Uterus (tissue), 4 donors: ENCODE measurements around the gene DPP9. TPM values are rescaled to one million over a fixed set of nuclear protein-coding genes. Genes with fewer than 3 reads are reported as not detected.

Source experiments
- DNase-seq, 2 donors: peaks; one replicate each; pipeline ENCODE4 v3.0.0-alpha.2; 2019 to 2020
- H3K27ac ChIP-seq, 2 donors: fragments of 200-600 bp; sonication (generic); 1 replicate in 1 of 2; 2 replicates in 1 of 2; pipeline ENCODE4 v1.5.1; 2016 to 2018
- H3K27me3 ChIP-seq, 2 donors: fragments of 200-600 bp; sonication (generic); one replicate each; pipeline ENCODE4 v1.5.1; 2018 to 2019; ENCODE audit warnings: control low read depth in 1 of 2
- H3K36me3 ChIP-seq, 2 donors: fragments of 200-600 bp; sonication (generic); one replicate each; pipeline ENCODE4 v1.5.1; 2019; ENCODE audit warnings: control low read depth in 1 of 2
- H3K4me1 ChIP-seq, 2 donors: fragments of 200-600 bp; sonication (generic); one replicate each; pipeline ENCODE4 v1.5.1; 2018 to 2019; ENCODE audit warnings: control low read depth in 1 of 2
- H3K4me3 ChIP-seq, 2 donors: fragments of 200-600 bp; sonication (generic); 1 replicate in 1 of 2; 2 replicates in 1 of 2; pipeline ENCODE4 v1.5.1; 2018 to 2019; ENCODE audit warnings: mild to moderate bottlenecking in 1 of 2
- H3K9me3 ChIP-seq, 2 donors: fragments of 200-600 bp; sonication (generic); one replicate each; pipeline ENCODE4 v1.5.1; 2019; ENCODE audit warnings: control low read depth in 1 of 2
- CTCF ChIP-seq, 4 experiments: fragments of 200-600 bp in 2 of 4; fragments of 450-650 bp in 2 of 4; sonication (generic) in 2 of 4; IDR thresholded peaks; one replicate each; pipeline ENCODE4 v1.5.1; 2016 to 2019; ENCODE audit warnings: antibody characterized with exemption in 4 of 4, mild to moderate bottlenecking in 2 of 4, moderate library complexity in 1 of 4
- POLR2A ChIP-seq, 2 donors: fragments of 450-650 bp; IDR thresholded peaks; one replicate each; pipeline ENCODE4 v1.6.1; 2016; ENCODE audit warnings: antibody characterized with exemption in 2 of 2, mild to moderate bottlenecking in 1 of 2, moderate library complexity in 1 of 2
- intact Hi-C: fragments of 100-400 bp; cut with DNase I; formaldehyde crosslinking; loops from one replicate; pipeline ENCODE4 v1.15.1; 2023; ENCODE audit warnings: low total_unique reads
- total RNA-seq, 4 donors: library from RNA; depleted of rRNA in 3 of 4; stranded (reverse); fragments of >200 nt in 3 of 4; gene quantifications; one replicate each; pipeline versions ENCODE4 v1.1.0 to v1.2.4, GENCODE V29; 2014 to 2023
- donor health status: DM: yes; HTN: yes; CAD: no.

DPP9 gene
- total RNA-seq, 4 donors from 2014 or later, result 17.8 to 194 (median 48.5) TPM

GRCh38 chr19:4738734-4739133 is 15.1 kb upstream of the DPP9 start:
- Histone ChIP-seq H3K9me3 (no peaks in the 10 kb centered on the region), H3K4me3 (no peak overlapping the region), H3K36me3 (no peaks in the 10 kb centered on the region), H3K4me1 (no peaks in the 10 kb centered on the region), H3K27ac (no peak overlapping the region), H3K27me3 (no peaks in the 10 kb centered on the region)
- intact Hi-C loops, result no loop called here
- no peak for DNase-seq
- no peak for TF ChIP-seq CTCF (IDR thresholded peaks at IDR 0.05)

DNA sequence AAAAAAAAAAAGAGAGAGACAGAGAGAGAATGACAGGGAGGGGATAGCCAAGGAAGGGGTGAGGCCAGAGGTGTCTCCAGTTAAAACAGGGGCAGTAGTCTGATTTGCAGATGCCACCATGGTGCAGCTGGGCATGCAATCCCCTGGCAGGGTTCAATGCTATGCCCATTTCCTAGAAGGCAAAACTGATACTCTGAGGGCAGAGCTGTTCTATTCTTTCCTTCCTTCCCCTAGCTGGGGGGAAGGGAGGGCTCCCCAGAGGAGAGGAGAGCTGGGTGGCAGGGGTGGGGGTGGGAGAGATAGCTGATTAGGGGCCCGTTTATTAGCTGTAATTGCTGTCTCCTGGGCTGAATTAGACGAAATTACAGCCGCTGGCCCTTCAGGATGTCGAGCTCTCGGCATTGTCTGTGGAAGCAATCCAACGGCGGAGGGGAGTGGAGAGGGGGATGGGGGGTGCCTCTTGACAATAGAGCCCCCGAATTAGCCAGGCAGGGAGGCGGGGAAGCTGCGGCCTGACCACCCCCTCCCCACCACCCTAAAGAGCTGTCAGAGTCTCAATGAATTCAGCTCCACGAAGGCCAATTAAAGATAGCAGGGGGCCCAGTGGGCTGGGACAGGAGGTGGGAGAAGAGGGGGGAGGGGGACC is 14.4 kb upstream of the DPP9 start:
- no peak overlapping the region for H3K27ac ChIP-seq
- H3K4me1 ChIP-seq, result no peaks in the 10 kb centered on the region
- no peak overlapping the region for H3K4me3 ChIP-seq
- no peak for DNase-seq
- H3K27me3 ChIP-seq, result no peaks in the 10 kb centered on the region
- no peaks in the 10 kb centered on the region for H3K9me3 ChIP-seq
- intact Hi-C loops, result no loop called here
- TF ChIP-seq CTCF (IDR thresholded peaks at IDR 0.05), result no peak
- TF ChIP-seq POLR2A (IDR thresholded peaks at IDR 0.05), result no peak
- H3K36me3 ChIP-seq, result no peaks in the 10 kb centered on the region

- H3K4me1 ChIP-seq, result no peaks in the 10 kb centered on the region
- intact Hi-C loops, result no loop called here
- no peak overlapping the region for H3K27ac ChIP-seq
- TF ChIP-seq POLR2A (IDR thresholded peaks at IDR 0.05), result no peak
- no peak for TF ChIP-seq CTCF (IDR thresholded peaks at IDR 0.05)
- H3K27me3 ChIP-seq, result no peaks in the 10 kb centered on the region
- no peaks in the 10 kb centered on the region for H3K9me3 ChIP-seq
- no peak for DNase-seq
- H3K36me3 ChIP-seq, result no peaks in the 10 kb centered on the region
- H3K4me3 ChIP-seq, result no peak overlapping the region
Measured at GRCh38 chr19:4733755-4734345, 10.2 kb upstream of the DPP9 start.

DNA sequence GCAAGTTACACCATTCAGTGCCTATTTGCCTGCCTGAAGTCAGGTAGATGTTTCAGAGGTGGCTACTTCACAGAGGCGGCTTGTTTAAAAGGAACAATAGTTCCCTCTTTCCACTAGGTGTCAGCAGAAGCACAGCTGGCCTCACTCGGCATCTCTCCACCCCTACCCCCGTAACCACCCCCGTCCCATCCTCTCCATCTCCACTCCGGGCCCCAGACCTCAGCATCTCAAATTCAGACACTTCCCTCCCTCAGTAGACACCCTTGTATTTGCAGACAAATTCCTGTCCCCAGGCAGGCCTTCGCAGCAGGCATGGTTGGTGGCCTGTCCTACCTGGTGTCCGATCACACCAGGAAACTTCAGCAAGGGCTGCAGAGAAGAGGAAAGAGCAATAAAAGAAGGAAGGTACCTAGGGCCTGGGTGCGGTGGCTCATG is 9.1 kb upstream of the DPP9 start:
- H3K9me3 ChIP-seq, result no peaks in the 10 kb centered on the region
- no peak overlapping the region for H3K4me3 ChIP-seq
- H3K27me3 ChIP-seq, result no peaks in the 10 kb centered on the region
- H3K27ac ChIP-seq, result no peak overlapping the region
- intact Hi-C loops, result no loop called here
- no peaks in the 10 kb centered on the region for H3K36me3 ChIP-seq
- no peak for TF ChIP-seq POLR2A (IDR thresholded peaks at IDR 0.05)
- TF ChIP-seq CTCF (IDR thresholded peaks at IDR 0.05), result peak; percentile 65 to 82 (median 75)
- DNase-seq, result peak; percentile 52 to 59
- no peaks in the 10 kb centered on the region for H3K4me1 ChIP-seq

- no peaks in the 10 kb centered on the region for H3K36me3 ChIP-seq
- TF ChIP-seq CTCF (IDR thresholded peaks at IDR 0.05) (peak in 3 of 4 experiments; percentile 21 to 31 (median 23)), POLR2A (IDR thresholded peaks at IDR 0.05) (no peak)
- DNase-seq, result no peak
- intact Hi-C loops, result no loop called here
- no peaks in the 10 kb centered on the region for H3K9me3 ChIP-seq
- H3K4me3 ChIP-seq, result no peak overlapping the region
- H3K27ac ChIP-seq, result no peak overlapping the region
- no peaks in the 10 kb centered on the region for H3K27me3 ChIP-seq
- no peaks in the 10 kb centered on the region for H3K4me1 ChIP-seq
Measured at GRCh38 chr19:4730740-4731171, 7.1 kb upstream of the DPP9 start.
